G401 (cell line): ENCODE measurements around the gene NHSL2. TPM values are rescaled to one million over a fixed set of nuclear protein-coding genes. Genes with fewer than 3 reads are reported as not detected.
"Not testable (repeated sequence)": the region's sequence is repeated elsewhere in the genome, so short reads cannot be mapped to it uniquely, and the experiment has no call there.

Experiments used
- DNase-seq: peaks from one replicate; pipeline ENCODE4 v3.0.0-alpha.2; 2015; ENCODE audit warnings: low spot score
- in situ Hi-C: cut with HindIII; loops from 2 replicates; pipeline ENCODE4 v1.10.0; 2016; ENCODE audit warnings: low sequenced_read_pairs, mixed read lengths
- total RNA-seq: library from RNA; depleted of rRNA; stranded (reverse); fragments of >200 nt; shearing (Covaris generic); gene quantifications from 2 replicates; pipeline ENCODE4 v1.2.3, GENCODE V29; 2014

Gene NHSL2
- total RNA-seq, 1 experiment from 2014 or later = 0.61 TPM

GRCh38 chrX:71964184-71964583, 53.5 kb downstream of the NHSL2 start:
- in situ Hi-C loops, DNase-seq: not testable (repeated sequence)

GRCh38 chrX:71974916-71975315, 64.3 kb downstream of the NHSL2 start:
- in situ Hi-C loops = no loop called here
- DNase-seq = peak; percentile 80

- DNase-seq = no peak
- in situ Hi-C loops = no loop called here
These were observed 66.1 kb downstream of the NHSL2 start for GRCh38 chrX:71976753-71977152.

- in situ Hi-C loops = no loop called here
These were observed 67.5 kb downstream of the NHSL2 start for GRCh38 chrX:71978164-71978563.

GRCh38 chrX:71989768-71990426, 79.3 kb downstream of the NHSL2 start:
- in situ Hi-C loops = no loop called here
- no peak for DNase-seq

More at GRCh38 chrX:71978164-71978563, 67.5 kb downstream of the NHSL2 start:
- peak; percentile 85 for DNase-seq

DNA sequence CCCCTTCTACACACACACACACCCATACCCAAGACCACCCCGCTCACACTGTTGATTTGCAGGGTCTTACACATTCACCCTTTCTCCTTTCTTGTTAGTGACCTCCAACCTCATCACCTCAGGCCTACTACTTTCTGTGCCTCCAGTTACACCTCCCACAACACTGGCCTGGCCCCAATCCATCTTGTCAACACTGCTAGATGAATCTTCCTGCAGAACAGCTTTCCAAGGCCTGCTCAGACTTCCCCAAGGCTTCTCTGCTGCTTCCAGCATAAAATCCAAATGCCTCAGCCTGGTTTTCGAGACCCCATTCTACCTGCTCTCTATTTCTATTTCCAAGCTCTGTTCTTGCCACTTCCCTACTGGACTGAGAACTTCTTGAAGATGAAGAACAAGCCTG, 79.9 kb downstream of the NHSL2 start:
- no peak for DNase-seq
- in situ Hi-C loops = no loop called here

GRCh38 chrX:71991164-71991563, 80.5 kb downstream of the NHSL2 start:
- DNase-seq = no peak
- in situ Hi-C loops = no loop called here

GRCh38 chrX:71992711-71993110, 82.1 kb downstream of the NHSL2 start:
- in situ Hi-C loops = no loop called here
- no peak for DNase-seq

DNA sequence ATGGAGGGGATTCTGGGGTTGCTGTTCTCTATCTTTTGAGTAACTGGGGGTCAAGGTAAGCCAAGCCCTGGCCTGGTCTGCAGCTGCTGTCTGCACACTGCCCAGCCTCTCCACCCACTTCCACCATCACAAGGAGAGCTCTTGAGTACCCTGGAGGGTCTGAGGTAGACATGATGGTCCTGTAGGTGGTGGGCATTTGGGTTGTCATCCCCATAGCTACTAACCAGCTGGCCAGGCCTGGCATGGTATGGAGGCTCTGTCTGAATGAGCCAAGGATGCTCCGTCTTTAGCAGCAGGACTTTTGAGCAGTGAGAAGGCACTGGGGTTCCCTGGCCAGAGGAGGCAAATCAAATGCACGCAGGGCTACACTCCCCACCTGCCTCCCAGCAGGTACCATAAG, 82.7 kb downstream of the NHSL2 start:
- in situ Hi-C loops = no loop called here
- no peak for DNase-seq

DNA sequence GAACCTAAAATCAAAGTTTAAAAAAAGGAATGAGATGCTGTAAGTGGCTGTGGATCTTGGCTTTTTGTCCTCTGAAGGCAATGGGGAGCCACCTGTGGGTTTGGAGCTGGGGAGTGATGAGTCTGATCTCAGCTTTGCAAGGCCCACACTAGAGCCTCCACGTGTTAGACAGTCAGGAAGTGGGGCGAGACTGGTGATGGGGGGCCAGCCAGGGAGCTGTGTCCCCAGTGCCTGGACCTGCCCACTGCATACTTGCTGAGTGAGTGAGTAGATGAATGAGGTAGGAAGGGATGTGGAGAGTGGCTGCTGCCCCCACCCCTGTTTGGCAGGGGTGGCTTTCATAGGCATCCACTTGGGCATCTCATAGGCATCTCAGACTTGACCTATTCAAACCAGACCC, 84.0 kb downstream of the NHSL2 start:
- in situ Hi-C loops = no loop called here
- DNase-seq = no peak

DNA sequence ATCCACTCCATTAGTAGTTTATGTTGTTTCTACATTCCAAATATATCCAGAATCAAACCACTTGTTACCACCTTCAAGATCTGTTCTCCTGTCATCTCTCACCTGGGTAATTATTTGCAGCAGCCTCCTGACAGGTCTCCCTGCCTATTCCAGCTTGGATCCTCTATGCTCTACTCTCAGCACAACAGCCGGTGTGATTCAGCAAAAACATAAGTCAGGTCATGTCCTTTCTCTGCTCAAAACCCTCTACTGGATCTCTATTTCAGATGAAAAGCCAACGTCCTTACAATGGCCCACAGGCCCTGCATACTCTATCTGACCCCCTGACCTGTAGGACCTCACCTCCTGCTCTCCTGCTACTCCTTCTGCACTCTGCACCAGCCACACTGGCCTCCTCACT, 84.5 kb downstream of the NHSL2 start:
- no peak for DNase-seq
- in situ Hi-C loops = no loop called here

- in situ Hi-C loops = no loop called here
- no peak for DNase-seq
These were observed 85.5 kb downstream of the NHSL2 start for GRCh38 chrX:71996136-71996535.

DNA sequence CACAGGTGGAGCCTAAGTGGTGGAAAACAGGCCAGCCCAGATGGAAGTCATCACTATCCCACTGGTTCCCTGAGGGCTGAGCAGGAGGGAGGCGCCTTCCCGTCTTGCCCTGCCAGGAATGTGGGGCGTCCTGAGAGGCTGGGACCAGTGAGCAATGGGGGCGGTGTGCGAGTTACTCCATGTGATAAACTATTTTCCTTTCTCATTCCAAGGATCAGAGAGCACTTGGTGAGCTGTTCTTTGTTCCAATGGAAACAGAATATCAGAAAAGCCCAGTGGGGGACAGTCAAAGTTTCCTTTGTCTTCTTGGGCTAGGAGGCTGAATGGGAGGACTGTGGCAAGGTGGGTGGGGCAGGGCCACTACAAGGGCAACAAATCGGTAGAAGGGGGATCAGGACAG, 86.2 kb downstream of the NHSL2 start:
- DNase-seq = no peak
- in situ Hi-C loops = no loop called here

DNA sequence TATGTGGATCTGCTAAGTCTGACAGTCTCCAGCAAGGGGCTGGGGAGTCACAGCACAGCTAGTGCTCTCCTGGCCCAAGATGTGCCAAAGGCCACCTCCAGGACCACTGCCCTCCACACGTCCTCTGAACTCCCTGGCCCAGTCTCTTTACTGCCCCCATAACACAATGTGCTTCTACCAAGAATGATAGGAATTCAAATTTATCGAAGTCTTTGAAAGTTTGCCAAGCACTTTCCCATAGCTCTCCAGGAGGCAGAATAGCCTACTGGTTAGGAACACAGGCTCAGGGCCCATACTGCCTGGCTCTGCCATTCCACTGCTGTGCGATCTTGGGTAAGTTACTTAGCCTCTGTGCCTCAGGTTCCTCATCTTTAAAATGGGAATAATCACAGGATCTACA, 86.7 kb downstream of the NHSL2 start:
- in situ Hi-C loops = no loop called here
- DNase-seq = no peak

- in situ Hi-C loops = no loop called here
- DNase-seq = peak; percentile 52
These were observed 88.3 kb downstream of the NHSL2 start for GRCh38 chrX:71998836-71999509.

GRCh38 chrX:71999535-71999934, 88.9 kb downstream of the NHSL2 start:
- DNase-seq = no peak
- in situ Hi-C loops = no loop called here

GRCh38 chrX:72001471-72001870, 90.8 kb downstream of the NHSL2 start:
- in situ Hi-C loops = no loop called here
- no peak for DNase-seq

- in situ Hi-C loops = no loop called here
These were observed 91.3 kb downstream of the NHSL2 start for GRCh38 chrX:72001906-72002305.

DNA sequence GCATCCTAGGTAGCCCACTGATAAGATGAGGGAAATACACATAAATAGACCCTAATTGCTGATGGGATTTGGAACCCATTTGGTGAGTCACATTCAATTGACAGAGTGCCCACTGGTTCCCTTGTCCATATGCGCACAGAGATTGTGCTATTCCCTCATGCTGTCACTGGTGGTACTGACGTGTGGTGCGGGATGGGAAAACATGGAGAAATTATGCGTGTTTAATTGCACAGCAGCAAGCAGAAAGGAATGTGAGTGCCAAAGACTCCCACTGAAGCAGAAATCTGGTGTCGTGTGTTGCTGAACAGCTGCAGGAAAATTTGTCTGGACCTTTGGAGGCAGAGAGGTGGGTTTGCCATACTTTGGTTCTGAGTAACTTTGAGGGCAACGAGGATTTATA, 92.2 kb downstream of the NHSL2 start:
- DNase-seq = peak; percentile 37
- in situ Hi-C loops = no loop called here

More at GRCh38 chrX:72001906-72002305, 91.3 kb downstream of the NHSL2 start:
- no peak for DNase-seq

DNA sequence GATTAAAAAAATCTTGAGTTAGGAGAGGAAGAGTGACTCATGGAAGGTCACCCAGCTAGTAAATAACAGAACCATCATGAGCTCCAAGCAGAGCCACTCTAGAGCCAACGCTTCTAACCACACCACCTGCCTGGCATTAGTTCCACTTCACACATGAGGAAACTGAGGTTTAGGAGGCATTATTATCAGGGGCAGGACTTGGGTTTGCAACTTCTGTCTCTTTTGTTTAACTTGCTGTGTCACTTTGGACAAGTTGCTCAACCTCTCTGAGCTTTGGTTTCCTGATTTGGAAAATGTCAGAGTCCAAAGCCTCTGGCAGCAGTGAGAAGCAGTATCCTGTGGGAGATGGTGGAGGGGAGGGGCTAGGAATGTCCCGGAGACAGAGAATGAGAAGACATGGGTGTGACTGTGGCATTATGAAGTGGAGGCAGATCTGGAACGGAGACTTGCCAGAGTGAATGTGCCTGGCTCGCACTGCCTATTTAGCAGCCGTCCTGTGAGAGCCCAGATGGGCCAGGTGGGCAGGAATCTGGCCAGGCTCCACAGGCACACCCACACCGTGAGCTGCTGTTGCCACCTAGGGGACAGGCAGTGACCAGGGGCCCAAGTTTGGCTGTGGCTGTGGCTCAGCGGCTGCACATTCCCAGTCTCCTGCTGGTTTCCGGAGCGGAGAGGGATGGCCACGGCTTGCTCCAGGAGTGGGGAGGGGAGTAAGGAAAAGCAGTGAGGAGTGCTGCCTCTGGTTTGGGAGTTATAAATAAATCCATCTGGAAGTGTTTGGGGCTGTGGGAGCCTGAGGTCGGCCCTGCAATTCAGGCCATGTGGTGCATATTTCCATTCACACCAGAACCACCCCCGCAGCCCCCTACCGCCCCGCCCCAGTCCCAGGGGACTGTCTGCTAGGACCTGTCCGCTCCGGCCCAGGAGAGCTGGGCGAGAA, 93.4 kb downstream of the NHSL2 start:
- in situ Hi-C loops = no loop called here
- peak; percentile 53 for DNase-seq
